Esophagus muscularis mucosa (tissue), 3 donors: ENCODE data around the gene SCN9A.

Source experiments
- POLR2A ChIP-seq: fragments of 450-650 bp; IDR thresholded peaks from one replicate; pipeline ENCODE4 v1.6.1; 2017; ENCODE audit warnings: antibody characterized with exemption, moderate library complexity, mild to moderate bottlenecking, low read depth
- POLR2AphosphoS5 ChIP-seq, 2 donors: sonication (generic); formaldehyde crosslinking; IDR thresholded peaks; one replicate each; pipeline ENCODE4 v1.6.1; 2017; ENCODE audit warnings: antibody characterized with exemption in 2 of 2
- TF ChIP-seq, protein P1 (sequence below), 3 experiments: fragments of 200-600 bp in 2 of 3; fragments of 450-650 bp in 1 of 3; sonication (generic) in 2 of 3; IDR thresholded peaks; one replicate each; pipeline ENCODE4 v1.5.1; 2017 to 2019; ENCODE audit warnings: antibody characterized with exemption in 3 of 3, mild to moderate bottlenecking in 2 of 3, moderate library complexity in 1 of 3

DNA sequence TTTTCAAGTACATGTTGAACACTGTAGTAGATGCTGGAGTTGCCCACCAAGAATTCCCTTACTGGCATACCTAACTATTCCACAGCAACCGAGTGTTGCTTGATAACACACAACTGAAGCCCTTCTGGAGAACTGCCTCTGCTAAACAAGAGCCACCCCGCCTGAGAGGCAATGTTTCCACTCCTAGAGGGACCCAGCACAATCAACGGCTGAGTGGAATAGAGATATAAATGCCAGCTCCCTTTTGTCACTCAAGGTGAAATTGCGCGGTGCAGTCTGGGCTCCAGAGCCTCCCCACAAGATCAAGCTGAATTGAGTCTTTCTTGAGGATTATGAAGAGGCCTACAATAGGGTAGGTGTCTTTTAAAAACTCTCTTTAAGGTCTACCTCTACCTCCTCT lies 49.1 kb upstream of the SCN9A start:
- TF ChIP-seq, protein P1, sequence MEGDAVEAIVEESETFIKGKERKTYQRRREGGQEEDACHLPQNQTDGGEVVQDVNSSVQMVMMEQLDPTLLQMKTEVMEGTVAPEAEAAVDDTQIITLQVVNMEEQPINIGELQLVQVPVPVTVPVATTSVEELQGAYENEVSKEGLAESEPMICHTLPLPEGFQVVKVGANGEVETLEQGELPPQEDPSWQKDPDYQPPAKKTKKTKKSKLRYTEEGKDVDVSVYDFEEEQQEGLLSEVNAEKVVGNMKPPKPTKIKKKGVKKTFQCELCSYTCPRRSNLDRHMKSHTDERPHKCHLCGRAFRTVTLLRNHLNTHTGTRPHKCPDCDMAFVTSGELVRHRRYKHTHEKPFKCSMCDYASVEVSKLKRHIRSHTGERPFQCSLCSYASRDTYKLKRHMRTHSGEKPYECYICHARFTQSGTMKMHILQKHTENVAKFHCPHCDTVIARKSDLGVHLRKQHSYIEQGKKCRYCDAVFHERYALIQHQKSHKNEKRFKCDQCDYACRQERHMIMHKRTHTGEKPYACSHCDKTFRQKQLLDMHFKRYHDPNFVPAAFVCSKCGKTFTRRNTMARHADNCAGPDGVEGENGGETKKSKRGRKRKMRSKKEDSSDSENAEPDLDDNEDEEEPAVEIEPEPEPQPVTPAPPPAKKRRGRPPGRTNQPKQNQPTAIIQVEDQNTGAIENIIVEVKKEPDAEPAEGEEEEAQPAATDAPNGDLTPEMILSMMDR (IDR thresholded peaks at IDR 0.05) = no peak
- TF ChIP-seq POLR2AphosphoS5 (IDR thresholded peaks at IDR 0.05) (no peak), POLR2A (no peak)
